Measurements from ENCODE around the gene AFG3L2.

Gene AFG3L2

GRCh38 chr18:12305930-12306629 is 70.9 kb downstream of the AFG3L2 start:
- DNase-seq (ENCODE audit: low read depth in 2 of 3, low spot score in 2 of 3): no peak

GRCh38 chr18:12305211-12305610 is 71.8 kb downstream of the AFG3L2 start:
- no peak for DNase-seq (ENCODE audit: low read depth in 2 of 3, low spot score in 2 of 3)

GRCh38 chr18:12304351-12305210 is 72.4 kb downstream of the AFG3L2 start:
- no peak for DNase-seq (ENCODE audit: low read depth in 2 of 3, low spot score in 2 of 3)

GRCh38 chr18:12302391-12303147 is 74.5 kb downstream of the AFG3L2 start:
- no peak for DNase-seq (ENCODE audit: low read depth in 2 of 3, low spot score in 2 of 3)

GRCh38 chr18:12301263-12302005 is 75.6 kb downstream of the AFG3L2 start:
- no peak for DNase-seq (ENCODE audit: low read depth in 2 of 3, low spot score in 2 of 3)

- DNase-seq (ENCODE audit: low read depth in 2 of 3, low spot score in 2 of 3): no peak
These were observed 77.2 kb downstream of the AFG3L2 start for GRCh38 chr18:12299862-12300261.

GRCh38 chr18:12296457-12296856 is 80.6 kb downstream of the AFG3L2 start:
- no peak for DNase-seq (ENCODE audit: low read depth in 2 of 3, low spot score in 2 of 3)

- DNase-seq (ENCODE audit: low read depth in 2 of 3, low spot score in 2 of 3): no peak
These were observed 81.0 kb downstream of the AFG3L2 start for GRCh38 chr18:12296087-12296403.

- DNase-seq (ENCODE audit: low read depth in 2 of 3, low spot score in 2 of 3): no peak
These were observed 81.5 kb downstream of the AFG3L2 start for GRCh38 chr18:12295389-12296086.

GRCh38 chr18:12293831-12294230 is 83.2 kb downstream of the AFG3L2 start:
- DNase-seq (ENCODE audit: low read depth in 2 of 3, low spot score in 2 of 3): no peak

- DNase-seq (ENCODE audit: low read depth in 2 of 3, low spot score in 2 of 3): no peak
These were observed 85.3 kb downstream of the AFG3L2 start for GRCh38 chr18:12291690-12292089.

GRCh38 chr18:12291161-12291560 is 85.9 kb downstream of the AFG3L2 start:
- DNase-seq (ENCODE audit: low read depth in 2 of 3, low spot score in 2 of 3): no peak

GRCh38 chr18:12290086-12290485 is 86.9 kb downstream of the AFG3L2 start:
- no peak for DNase-seq (ENCODE audit: low read depth in 2 of 3, low spot score in 2 of 3)

GRCh38 chr18:12288403-12288755 is 88.6 kb downstream of the AFG3L2 start:
- no peak for DNase-seq (ENCODE audit: low read depth in 2 of 3, low spot score in 2 of 3)

GRCh38 chr18:12287684-12288402 is 89.2 kb downstream of the AFG3L2 start:
- no peak for DNase-seq (ENCODE audit: low read depth in 2 of 3, low spot score in 2 of 3)

GRCh38 chr18:12287131-12287681 is 89.8 kb downstream of the AFG3L2 start:
- no peak for DNase-seq (ENCODE audit: low read depth in 2 of 3, low spot score in 2 of 3)

GRCh38 chr18:12283666-12284065 is 93.4 kb downstream of the AFG3L2 start:
- no peak for DNase-seq (ENCODE audit: low read depth in 2 of 3, low spot score in 2 of 3)

- no peak for DNase-seq (ENCODE audit: low read depth in 2 of 3, low spot score in 2 of 3)
These were observed 93.8 kb downstream of the AFG3L2 start for GRCh38 chr18:12283256-12283655.

- no peak for DNase-seq (ENCODE audit: low read depth in 2 of 3, low spot score in 2 of 3)
These were observed 94.5 kb downstream of the AFG3L2 start for GRCh38 chr18:12282442-12283039.

Measured in activated CD8-positive, alpha-beta memory T cell treated with anti-CD3 and anti-CD28 coated beads for 48 hours (primary cell).